K562 (cell line): ENCODE data around the gene PHF5A. TPM values are rescaled to one million over a fixed set of nuclear protein-coding genes. Genes with fewer than 3 reads are reported as not detected.

Experiments
- ATAC-seq: fragments of 200-7000 bp; cut with Tn5 transposase; 3 replicates; pipeline ENCODE4 v1.9.1; 2020; ENCODE audit warnings: moderate library complexity
- BruUV-seq: library from RNA; stranded (reverse); fragments of 400-500 nt; replicated peaks from 2 replicates; lab custom pipeline; 2021; lab: Mats Ljungman, UMichigan
- CTCF ChIA-PET: fragments of 300-600 bp; formaldehyde crosslinking; extraction: SDS; loops from one replicate; lab custom pipeline; 2021; ENCODE audit warnings: low intra/inter-chr PET ratio; lab: Yijun Ruan, JAX
- POLR2A ChIA-PET: fragments of 300-600, 350-650 bp; sonication (Branson Sonifier 250); formaldehyde crosslinking; extraction: SDS; loops from one replicate; lab custom pipeline; 2021; ENCODE audit warnings: antibody characterized with exemption, inconsistent platforms; lab: Yijun Ruan, JAX
- DNase-seq, 4 experiments: peaks; one replicate each; pipeline versions ENCODE4 v3.0.0 to v3.0.0-alpha.2; 2011 to 2018; ENCODE audit warnings: low spot score in 3 of 4, mixed read lengths in 3 of 4; ENCODE audit errors: extremely low read depth in 1 of 4
- FAIRE-seq: peaks from 2 replicates; lab custom pipeline; 2011; peaks lifted over from hg19 to GRCh38; lab: Jason Lieb, UNC
- H2AFZ ChIP-seq: 2 replicates; pipeline ENCODE4 v1.6.0; 2011; ENCODE audit warnings: low read depth, low read length, control low read depth, inconsistent platforms
- H3K27ac ChIP-seq: fragments of 200-600 bp; 3 replicates; pipeline ENCODE4 v1.8.0; 2011; ENCODE audit warnings: low read depth, mild to moderate bottlenecking, control low read depth, inconsistent platforms, low read length, moderate library complexity, mixed read lengths; ENCODE audit errors: extremely low read depth
- H3K27me3 ChIP-seq, 2 experiments: fragments of 300-600 bp in 1 of 2; 2 replicates in 1 of 2; 3 replicates in 1 of 2; pipeline versions ENCODE4 v1.6.0 to v1.8.0; 2011; ENCODE audit warnings: inconsistent platforms in 2 of 2, low read length in 2 of 2, mild to moderate bottlenecking in 1 of 2, mixed read lengths in 1 of 2, moderate library complexity in 1 of 2; ENCODE audit not compliant: control insufficient read depth in 2 of 2, insufficient read depth in 2 of 2
- H3K36me3 ChIP-seq: fragments of 300-600 bp; 3 replicates; pipeline ENCODE4 v1.8.0; 2011; ENCODE audit warnings: mild to moderate bottlenecking, low read length, inconsistent platforms; ENCODE audit not compliant: control insufficient read depth, insufficient read depth
- H3K4me1 ChIP-seq, 2 experiments: fragments of 200-600 bp in 1 of 2; replicated peaks in 1 of 2; 2 replicates in 1 of 2; 3 replicates in 1 of 2; pipeline versions ENCODE4 v1.5.1 to v1.8.0; 2011; ENCODE audit warnings: inconsistent platforms in 2 of 2, low read length in 2 of 2, mild to moderate bottlenecking in 1 of 2, mixed read lengths in 1 of 2, moderate library complexity in 1 of 2; ENCODE audit not compliant: control insufficient read depth in 2 of 2, insufficient read depth in 2 of 2
- H3K4me2 ChIP-seq: 2 replicates; pipeline ENCODE4 v1.6.1; 2011; ENCODE audit warnings: low read length, control low read depth, inconsistent platforms, mixed read lengths; ENCODE audit not compliant: insufficient read depth
- H3K4me3 ChIP-seq: fragments of 200-600 bp; sonication (generic), shearing (Covaris generic); 2 replicates; pipeline ENCODE4 v1.5.1; 2016; ENCODE audit warnings: control low read depth, inconsistent platforms
- H3K79me2 ChIP-seq: fragments of 200-600 bp; 3 replicates; pipeline ENCODE4 v1.8.0; 2011; ENCODE audit warnings: low read length, inconsistent platforms; ENCODE audit not compliant: control insufficient read depth, insufficient read depth
- H3K9ac ChIP-seq, 2 experiments: 2 replicates each; pipeline versions ENCODE4 v1.6.0 to v1.6.1; 2011; ENCODE audit warnings: low read depth in 2 of 2, low read length in 2 of 2, control low read depth in 1 of 2, inconsistent platforms in 1 of 2, mild to moderate bottlenecking in 1 of 2, mixed read lengths in 1 of 2; ENCODE audit not compliant: insufficient read depth in 1 of 2
- H3K9me1 ChIP-seq: one replicate; pipeline ENCODE4 v1.6.0; 2011; ENCODE audit warnings: inconsistent platforms, mild to moderate bottlenecking, low read length, moderate library complexity; ENCODE audit not compliant: control insufficient read depth, insufficient read depth
- H3K9me3 ChIP-seq: replicated peaks from 2 replicates; pipeline ENCODE4 v1.5.1; 2011; ENCODE audit warnings: low read depth, low read length, inconsistent platforms; ENCODE audit not compliant: control insufficient read depth, insufficient read depth
- H4K20me1 ChIP-seq: replicated peaks from 2 replicates; pipeline ENCODE4 v1.6.1; 2011; ENCODE audit warnings: low read length, inconsistent platforms, mixed read lengths; ENCODE audit not compliant: control insufficient read depth, insufficient read depth
- HDAC3 ChIP-seq: fragments of 450-650 bp; IDR thresholded peaks from 2 replicates; pipeline ENCODE4 v1.6.1; 2018; ENCODE audit warnings: borderline replicate concordance, mild to moderate bottlenecking, moderate library complexity; ENCODE audit not compliant: partially characterized antibody
- RFX1 ChIP-seq: fragments of 450-650 bp; IDR thresholded peaks from 2 replicates; pipeline ENCODE4 v1.6.1; 2016; ENCODE audit warnings: mild to moderate bottlenecking, moderate library complexity
- SMARCA5 ChIP-seq: fragments of 450-650 bp; IDR thresholded peaks from 2 replicates; pipeline ENCODE4 v1.6.1; 2016
- WHSC1 ChIP-seq: IDR thresholded peaks from one replicate; pipeline ENCODE4 v1.6.1; 2012; ENCODE audit warnings: low read length, control low read depth, inconsistent platforms
- ZNF239 ChIP-seq: fragments of 250-450 bp; sonication (Bioruptor Pico); IDR thresholded peaks from 2 replicates; pipeline ENCODE4 v1.4.0; 2020; ENCODE audit warnings: mild to moderate bottlenecking
- WGBS: fragments of 100-300 bp; shearing (Covaris generic); methylation state at CpG from one replicate; pipeline ENCODE4 v1.1.6; 2016; ENCODE audit warnings: low coverage, mixed read lengths; ENCODE audit not compliant: insufficient coverage; ENCODE audit errors: missing lambda C conversion rate; 5-methylcytosine and 5-hydroxymethylcytosine counted together
- in situ Hi-C: fragments of 300-500 bp; cut with MboI; formaldehyde crosslinking; loops from 4 replicates; pipeline ENCODE4 v1.15.0; 2018; ENCODE audit warnings: inconsistent platforms, mixed read lengths
- intact Hi-C: fragments of 100-400 bp; cut with micrococcal nuclease; formaldehyde crosslinking; loops from 2 replicates; pipeline ENCODE4 v1.14.2; 2022
- polyA plus RNA-seq, 8 experiments: library from polyadenylated mRNA; depleted of rRNA in 4 of 8; stranded (reverse) in 5 of 8; unstranded in 3 of 8; fragments of >200 nt; fragmentation: Nextera tagmentation in 2 of 8; fragmentation: Illumina TruSeq in 1 of 8; extraction: Ambion mirVana in 2 of 8; extraction: Trizol in 1 of 8; gene quantifications; 2 replicates each; pipeline versions ENCODE4 v1.2.1 to v1.2.3, GENCODE V29; 2011 to 2014; ENCODE audit warnings: inconsistent platforms in 1 of 8, missing spikeins in 1 of 8
- total RNA-seq, 7 experiments: library from RNA; depleted of rRNA in 6 of 7; stranded (reverse); fragments of >200 nt in 6 of 7; fragmentation: Illumina TruSeq in 2 of 7; extraction: Trizol in 2 of 7; gene quantifications; 2 replicates each; pipeline versions ENCODE4 v1.2.1 to v1.2.3, GENCODE V29; 2011 to 2021; ENCODE audit warnings: low replicate concordance in 1 of 7
- TF ChIP-seq, protein P1 (sequence below), 2 experiments: fragments of 450-650 bp; conservative IDR thresholded peaks; 2 replicates each; pipeline ENCODE4 v1.6.1; 2017; ENCODE audit warnings: mild to moderate bottlenecking in 2 of 2, moderate library complexity in 2 of 2
- TF ChIP-seq, protein P2 (sequence below): sonication (generic); formaldehyde crosslinking; IDR thresholded peaks from 2 replicates; pipeline ENCODE4 v1.8.0; 2022; ENCODE audit warnings: mild to moderate bottlenecking, low read depth, missing genetic modification reagents

The PHF5A gene
- total and polyA plus RNA-seq, 9 of the 15 experiments (the other 6 are each of a cell fraction or from before 2014, with no cell fraction given): 14.2 to 144 (median 101) TPM

DNA sequence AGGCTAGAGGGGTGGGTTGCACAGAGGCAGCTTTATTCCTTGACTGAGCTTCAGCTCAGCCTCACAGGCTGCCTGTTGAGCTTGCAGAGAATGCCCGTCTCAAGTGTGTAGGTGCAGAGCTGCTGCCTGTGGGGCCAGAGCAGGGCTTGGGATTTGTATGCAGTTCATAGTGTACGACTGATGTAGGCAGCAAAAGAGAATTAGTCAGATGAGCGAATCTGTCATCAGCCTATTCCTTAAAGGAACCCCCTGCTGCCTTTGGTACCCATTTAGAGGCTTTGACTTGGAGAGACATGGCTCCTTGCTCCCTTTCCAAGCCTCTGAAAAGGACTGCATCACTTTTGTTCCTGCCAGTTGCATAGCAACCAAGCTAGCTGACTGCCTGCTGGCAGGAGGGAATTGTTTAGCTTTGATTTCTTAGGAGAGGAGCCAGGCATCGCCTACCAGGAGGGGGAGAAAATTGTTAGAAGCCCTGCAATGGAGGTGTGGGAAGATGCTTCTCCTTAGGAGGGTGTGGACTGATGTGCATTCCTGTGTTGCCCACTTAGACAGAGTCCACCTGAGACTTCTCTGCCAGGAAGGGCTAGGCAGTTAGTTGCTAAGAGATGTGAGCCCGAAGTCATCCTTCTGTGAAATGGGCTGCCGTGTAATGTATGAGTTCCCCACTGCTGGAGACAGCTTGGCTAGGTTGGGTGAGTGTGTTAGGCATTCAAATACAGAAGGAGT, 11.3 kb upstream of the PHF5A start:
- WGBS: 74% methylated on average over 6 of the region's 6 CpGs

DNA sequence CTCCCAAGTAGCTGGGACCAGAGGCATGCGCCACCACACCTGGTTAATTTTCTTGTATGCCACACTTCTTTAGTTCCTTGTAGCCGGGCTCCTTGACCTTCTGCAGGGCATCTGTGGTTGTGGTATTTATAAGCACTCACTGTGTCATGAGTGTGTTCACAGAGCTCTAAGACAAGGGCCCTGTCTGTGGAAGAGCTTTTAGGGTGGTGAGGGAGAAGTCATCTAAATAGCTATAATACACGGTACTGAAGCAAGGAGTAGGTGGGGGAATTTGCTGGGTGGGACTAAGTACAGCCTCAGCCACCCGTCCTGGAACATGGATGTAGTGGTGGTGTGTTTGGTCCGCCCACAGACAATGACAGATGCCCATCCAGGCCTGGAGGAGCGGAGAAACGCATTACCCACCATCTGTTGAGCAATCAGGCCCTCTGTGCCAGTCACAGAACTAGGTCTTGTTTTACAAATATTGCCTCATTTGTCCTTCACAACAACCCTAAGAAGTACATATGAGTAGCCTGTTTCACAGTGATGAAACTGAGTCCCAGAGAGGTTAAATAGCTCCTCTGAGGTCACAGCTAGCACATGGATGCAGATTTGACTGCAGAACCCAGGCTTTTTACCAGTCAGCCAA, 10.5 kb upstream of the PHF5A start:
- Histone ChIP-seq H3K27ac (no peak overlapping the region), H2AFZ (no peak overlapping the region), H3K79me2 (peaks cover 91% of the 10 kb centered on the region), H3K9me3 (no peaks in the 10 kb centered on the region), H3K4me2 (no peak overlapping the region), H4K20me1 (peaks cover 36% of the 10 kb centered on the region), H3K4me3 (no peak overlapping the region), H3K4me1 (peaks cover 6% of the 10 kb centered on the region in 2 experiments; a peak in 3 of 5 replicates), H3K27me3 (no peaks in the 10 kb centered on the region), H3K9me1 (peaks cover 4% of the 10 kb centered on the region), H3K36me3 (peaks cover 58% of the 10 kb centered on the region; the same call in 2 of the 3 replicates), H3K9ac (no peak overlapping the region)
- no peak for FAIRE-seq
- ChIA-PET POLR2A (interaction anchor here (0.6 to 3.2 kb wide), 5 partner anchors 10 to 141 kb away, joined by 3 to 18 read pairs (median 4); partner anchors contain the start of genes ACO2 and PHF5A), CTCF (no interaction called here)
- in situ Hi-C loops (no loop called here), intact Hi-C loops (no loop called here)
- 91% methylated on average over 7 of the region's 7 CpGs for WGBS
- ATAC-seq: no peak
- no peak for DNase-seq
- no TSS peak for BruUV-seq
- TF ChIP-seq SMARCA5 (no peak), HDAC3 (no peak)
- TF ChIP-seq, protein P1, sequence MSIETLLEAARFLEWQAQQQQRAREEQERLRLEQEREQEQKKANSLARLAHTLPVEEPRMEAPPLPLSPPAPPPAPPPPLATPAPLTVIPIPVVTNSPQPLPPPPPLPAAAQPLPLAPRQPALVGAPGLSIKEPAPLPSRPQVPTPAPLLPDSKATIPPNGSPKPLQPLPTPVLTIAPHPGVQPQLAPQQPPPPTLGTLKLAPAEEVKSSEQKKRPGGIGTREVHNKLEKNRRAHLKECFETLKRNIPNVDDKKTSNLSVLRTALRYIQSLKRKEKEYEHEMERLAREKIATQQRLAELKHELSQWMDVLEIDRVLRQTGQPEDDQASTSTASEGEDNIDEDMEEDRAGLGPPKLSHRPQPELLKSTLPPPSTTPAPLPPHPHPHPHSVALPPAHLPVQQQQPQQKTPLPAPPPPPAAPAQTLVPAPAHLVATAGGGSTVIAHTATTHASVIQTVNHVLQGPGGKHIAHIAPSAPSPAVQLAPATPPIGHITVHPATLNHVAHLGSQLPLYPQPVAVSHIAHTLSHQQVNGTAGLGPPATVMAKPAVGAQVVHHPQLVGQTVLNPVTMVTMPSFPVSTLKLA (conservative IDR thresholded peaks at IDR 0.05): no peak
- TF ChIP-seq, protein P2, sequence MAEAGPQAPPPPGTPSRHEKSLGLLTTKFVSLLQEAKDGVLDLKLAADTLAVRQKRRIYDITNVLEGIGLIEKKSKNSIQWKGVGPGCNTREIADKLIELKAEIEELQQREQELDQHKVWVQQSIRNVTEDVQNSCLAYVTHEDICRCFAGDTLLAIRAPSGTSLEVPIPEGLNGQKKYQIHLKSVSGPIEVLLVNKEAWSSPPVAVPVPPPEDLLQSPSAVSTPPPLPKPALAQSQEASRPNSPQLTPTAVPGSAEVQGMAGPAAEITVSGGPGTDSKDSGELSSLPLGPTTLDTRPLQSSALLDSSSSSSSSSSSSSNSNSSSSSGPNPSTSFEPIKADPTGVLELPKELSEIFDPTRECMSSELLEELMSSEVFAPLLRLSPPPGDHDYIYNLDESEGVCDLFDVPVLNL (CRISPR knock-in tag): no peak

More for the DNA sequence above, 11.3 kb upstream of the PHF5A start:
- H4K20me1 ChIP-seq: peaks cover 38% of the 10 kb centered on the region
- H3K4me2 ChIP-seq: no peak overlapping the region
- no peak overlapping the region for H2AFZ ChIP-seq
- FAIRE-seq (no peak), ATAC-seq (no peak), DNase-seq (no peak)
- no peak overlapping the region for H3K4me3 ChIP-seq
- H3K79me2 ChIP-seq: peaks cover 95% of the 10 kb centered on the region
- ChIA-PET CTCF (no interaction called here), POLR2A (interaction anchor here (0.6 to 3.2 kb wide), 5 partner anchors 9 to 43 kb away, joined by 3 to 18 read pairs (median 4); partner anchors contain the start of genes ACO2 and PHF5A)
- in situ Hi-C loops: no loop called here
- no peaks in the 10 kb centered on the region for H3K9me3 ChIP-seq
- H3K9me1 ChIP-seq: peaks cover 4% of the 10 kb centered on the region
- H3K4me1 ChIP-seq: peaks cover 6% of the 10 kb centered on the region in 2 experiments; a peak in 3 of 5 replicates
- H3K27ac ChIP-seq: no peak overlapping the region
- intact Hi-C loops: no loop called here
- no TSS peak for BruUV-seq
- H3K9ac ChIP-seq: no peak overlapping the region
- H3K36me3 ChIP-seq: peaks cover 58% of the 10 kb centered on the region; the same call in 2 of the 3 replicates
- H3K27me3 ChIP-seq: no peaks in the 10 kb centered on the region
- TF ChIP-seq WHSC1 (no peak), RFX1 (peak; percentile 53), ZNF239 (CRISPR knock-in tag) (peak; percentile 67; the same call in 1 of the 2 replicates)
